C4-2B (cell line): ENCODE measurements around the gene PDK1.

ENCODE experiments used
- ZFX ChIP-seq: fragments of 450-650 bp; IDR thresholded peaks from 2 replicates; pipeline ENCODE4 v1.6.1; 2017
- TF ChIP-seq, protein P1 (sequence below): fragments of 450-650 bp; conservative IDR thresholded peaks from 2 replicates; pipeline ENCODE4 v1.5.1; 2017; ENCODE audit warnings: mild to moderate bottlenecking

DNA sequence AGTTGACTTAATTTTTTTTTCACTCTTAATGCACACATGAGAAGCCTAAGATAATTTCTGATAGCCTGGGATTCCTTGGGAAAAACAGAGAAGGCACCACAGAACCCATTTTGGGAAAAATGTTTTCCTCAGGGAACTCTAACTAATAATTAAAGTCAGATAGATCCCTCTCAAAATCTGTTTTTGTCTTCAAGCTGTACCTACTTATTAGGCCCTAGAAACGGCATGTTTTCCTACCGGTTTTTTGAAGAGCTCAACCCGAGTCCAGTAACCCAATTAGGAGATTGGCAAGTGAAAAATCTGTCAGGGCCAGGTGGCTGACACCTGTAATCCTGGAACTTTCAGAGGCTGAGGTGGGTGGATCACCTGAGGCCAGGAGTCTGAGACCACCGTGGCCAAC is 16.1 kb upstream of the PDK1 start:
- TF ChIP-seq, protein P1, sequence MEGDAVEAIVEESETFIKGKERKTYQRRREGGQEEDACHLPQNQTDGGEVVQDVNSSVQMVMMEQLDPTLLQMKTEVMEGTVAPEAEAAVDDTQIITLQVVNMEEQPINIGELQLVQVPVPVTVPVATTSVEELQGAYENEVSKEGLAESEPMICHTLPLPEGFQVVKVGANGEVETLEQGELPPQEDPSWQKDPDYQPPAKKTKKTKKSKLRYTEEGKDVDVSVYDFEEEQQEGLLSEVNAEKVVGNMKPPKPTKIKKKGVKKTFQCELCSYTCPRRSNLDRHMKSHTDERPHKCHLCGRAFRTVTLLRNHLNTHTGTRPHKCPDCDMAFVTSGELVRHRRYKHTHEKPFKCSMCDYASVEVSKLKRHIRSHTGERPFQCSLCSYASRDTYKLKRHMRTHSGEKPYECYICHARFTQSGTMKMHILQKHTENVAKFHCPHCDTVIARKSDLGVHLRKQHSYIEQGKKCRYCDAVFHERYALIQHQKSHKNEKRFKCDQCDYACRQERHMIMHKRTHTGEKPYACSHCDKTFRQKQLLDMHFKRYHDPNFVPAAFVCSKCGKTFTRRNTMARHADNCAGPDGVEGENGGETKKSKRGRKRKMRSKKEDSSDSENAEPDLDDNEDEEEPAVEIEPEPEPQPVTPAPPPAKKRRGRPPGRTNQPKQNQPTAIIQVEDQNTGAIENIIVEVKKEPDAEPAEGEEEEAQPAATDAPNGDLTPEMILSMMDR = no peak
- no peak for TF ChIP-seq ZFX
